ENCODE measurements around the gene SMYD4. TPM values are rescaled to one million over a fixed set of nuclear protein-coding genes. Genes with fewer than 3 reads are reported as not detected.

The SMYD4 gene
- total and polyA plus RNA-seq, 2 donors (not counting 1 experiment from before 2014, with no cell fraction given), result 5.1 to 11.6 TPM

GRCh38 chr17:1872254-1872653, 42.6 kb upstream of the SMYD4 start:
- DNase-seq (ENCODE audit: low read depth in 2 of 2), result no peak
- H3K9me3 ChIP-seq (ENCODE audit: control insufficient read depth, insufficient read depth, low read depth, low read length), result no peaks in the 10 kb centered on the region
- H4K20me1 ChIP-seq (ENCODE audit: control insufficient read depth, extremely low read depth, insufficient read depth, low read length), result no peaks in the 10 kb centered on the region
- H3K36me3 ChIP-seq (ENCODE audit: control insufficient read depth, insufficient read depth, low read length), result peaks cover 6% of the 10 kb centered on the region
- H3K27me3 ChIP-seq (ENCODE audit: control insufficient read depth, insufficient read depth, low read length), result no peaks in the 10 kb centered on the region
- H3K4me3 ChIP-seq (replicated peaks in 1 of 4; ENCODE audit: control extremely low read depth in 1 of 4, insufficient read depth in 1 of 4, low read depth in 3 of 4, low read length in 4 of 4), result no peak overlapping the region
- H3K4me1 ChIP-seq (ENCODE audit: control insufficient read depth, extremely low read depth, insufficient read depth, low read length), result no peaks in the 10 kb centered on the region
- no peaks in the 10 kb centered on the region for H3K79me2 ChIP-seq (ENCODE audit: control insufficient read depth, insufficient read depth, low read length)
- TF ChIP-seq EZH2 (IDR thresholded peaks at IDR 0.05; ENCODE audit: low read length, missing control alignments), result no peak
- TF ChIP-seq CTCF (conservative IDR thresholded peaks at IDR 0.05 in 1 of 2, IDR thresholded peaks at IDR 0.05 in 1 of 2; ENCODE audit: low read depth in 1 of 2, low read length in 2 of 2), result no peak
- H2AFZ ChIP-seq (ENCODE audit: low read length), result no peak overlapping the region
- H3K9ac ChIP-seq (ENCODE audit: insufficient read depth, low read length), result no peak overlapping the region
- no peak overlapping the region for H3K27ac ChIP-seq (ENCODE audit: insufficient read depth, low read length)
- no peak overlapping the region for H3K4me2 ChIP-seq (ENCODE audit: extremely low read depth, insufficient read depth, low read length)

GRCh38 chr17:1871756-1872155, 42.1 kb upstream of the SMYD4 start:
- H3K27me3 ChIP-seq (ENCODE audit: control insufficient read depth, insufficient read depth, low read length), result no peaks in the 10 kb centered on the region

GRCh38 chr17:1870592-1870991, 40.9 kb upstream of the SMYD4 start:
- H3K4me2 ChIP-seq (ENCODE audit: extremely low read depth, insufficient read depth, low read length), result no peak overlapping the region

More at GRCh38 chr17:1871756-1872155, 42.1 kb upstream of the SMYD4 start:
- Histone ChIP-seq H3K9me3 (ENCODE audit: control insufficient read depth, insufficient read depth, low read depth, low read length) (no peaks in the 10 kb centered on the region), H3K4me2 (ENCODE audit: extremely low read depth, insufficient read depth, low read length) (no peak overlapping the region), H3K4me1 (ENCODE audit: control insufficient read depth, extremely low read depth, insufficient read depth, low read length) (no peaks in the 10 kb centered on the region), H3K36me3 (ENCODE audit: control insufficient read depth, insufficient read depth, low read length) (peaks cover 6% of the 10 kb centered on the region), H3K9ac (ENCODE audit: insufficient read depth, low read length) (no peak overlapping the region), H3K27ac (ENCODE audit: insufficient read depth, low read length) (no peak overlapping the region), H2AFZ (ENCODE audit: low read length) (no peak overlapping the region), H3K4me3 (replicated peaks in 1 of 4; ENCODE audit: control extremely low read depth in 1 of 4, insufficient read depth in 1 of 4, low read depth in 3 of 4, low read length in 4 of 4) (no peak overlapping the region), H4K20me1 (ENCODE audit: control insufficient read depth, extremely low read depth, insufficient read depth, low read length) (no peaks in the 10 kb centered on the region), H3K79me2 (ENCODE audit: control insufficient read depth, insufficient read depth, low read length) (no peaks in the 10 kb centered on the region)
- no peak for TF ChIP-seq CTCF (conservative IDR thresholded peaks at IDR 0.05 in 1 of 2, IDR thresholded peaks at IDR 0.05 in 1 of 2; ENCODE audit: low read depth in 1 of 2, low read length in 2 of 2)
- TF ChIP-seq EZH2 (IDR thresholded peaks at IDR 0.05; ENCODE audit: low read length, missing control alignments), result no peak
- no peak for DNase-seq (ENCODE audit: low read depth in 2 of 2)

More at GRCh38 chr17:1870592-1870991, 40.9 kb upstream of the SMYD4 start:
- TF ChIP-seq CTCF (conservative IDR thresholded peaks at IDR 0.05 in 1 of 2, IDR thresholded peaks at IDR 0.05 in 1 of 2; ENCODE audit: low read depth in 1 of 2, low read length in 2 of 2), result no peak
- TF ChIP-seq EZH2 (IDR thresholded peaks at IDR 0.05; ENCODE audit: low read length, missing control alignments), result no peak
- H2AFZ ChIP-seq (ENCODE audit: low read length), result no peak overlapping the region
- H3K4me1 ChIP-seq (ENCODE audit: control insufficient read depth, extremely low read depth, insufficient read depth, low read length), result no peaks in the 10 kb centered on the region
- H3K4me3 ChIP-seq (replicated peaks in 1 of 4; ENCODE audit: control extremely low read depth in 1 of 4, insufficient read depth in 1 of 4, low read depth in 3 of 4, low read length in 4 of 4), result no peak overlapping the region
- H3K27ac ChIP-seq (ENCODE audit: insufficient read depth, low read length), result no peak overlapping the region
- no peak overlapping the region for H3K9ac ChIP-seq (ENCODE audit: insufficient read depth, low read length)
- no peaks in the 10 kb centered on the region for H3K79me2 ChIP-seq (ENCODE audit: control insufficient read depth, insufficient read depth, low read length)
- H3K9me3 ChIP-seq (ENCODE audit: control insufficient read depth, insufficient read depth, low read depth, low read length), result no peaks in the 10 kb centered on the region
- no peaks in the 10 kb centered on the region for H4K20me1 ChIP-seq (ENCODE audit: control insufficient read depth, extremely low read depth, insufficient read depth, low read length)
- DNase-seq (ENCODE audit: low read depth in 2 of 2), result no peak
- peaks cover 6% of the 10 kb centered on the region for H3K36me3 ChIP-seq (ENCODE audit: control insufficient read depth, insufficient read depth, low read length)
- H3K27me3 ChIP-seq (ENCODE audit: control insufficient read depth, insufficient read depth, low read length), result no peaks in the 10 kb centered on the region

Data from fibroblast of lung (primary cell).